ENCODE results near the gene ANO1.

- TF ChIP-seq CTCF (IDR thresholded peaks at IDR 0.05) (no peak), POLR2A (IDR thresholded peaks at IDR 0.05) (no peak)
Measured at GRCh38 chr11:70206982-70207376, 128.9 kb downstream of the ANO1 start.
